H9 (cell line): ENCODE data around the gene GPD1L. TPM values are rescaled to one million over a fixed set of nuclear protein-coding genes. Genes with fewer than 3 reads are reported as not detected.

Experiments
- DNase-seq: peaks from one replicate; pipeline ENCODE4 v3.0.0-alpha.2; 2017
- H2AFZ ChIP-seq: one replicate; pipeline ENCODE4 v1.6.1; 2013; ENCODE audit warnings: mild to moderate bottlenecking, low read length, control low read depth, moderate library complexity
- H2AK5ac ChIP-seq: 2 replicates; pipeline ENCODE4 v1.6.1; 2013; ENCODE audit warnings: low read length, control low read depth, mixed read lengths; ENCODE audit not compliant: insufficient read length
- H2BK120ac ChIP-seq: one replicate; pipeline ENCODE4 v1.6.1; 2013; ENCODE audit warnings: low read depth, mild to moderate bottlenecking, low read length, control low read depth, inconsistent platforms; ENCODE audit not compliant: poor library complexity, severe bottlenecking
- H2BK12ac ChIP-seq: 2 replicates; pipeline ENCODE4 v1.6.1; 2013; ENCODE audit warnings: low read length, control low read depth, mixed read lengths, low read depth; ENCODE audit not compliant: insufficient read length
- H2BK15ac ChIP-seq: 2 replicates; pipeline ENCODE4 v1.6.1; 2013; ENCODE audit warnings: low read depth, low read length, control low read depth
- H2BK20ac ChIP-seq: one replicate; pipeline ENCODE4 v1.6.1; 2013; ENCODE audit warnings: low read depth, mild to moderate bottlenecking, low read length, control low read depth, inconsistent platforms; ENCODE audit not compliant: poor library complexity, severe bottlenecking
- H2BK5ac ChIP-seq: 2 replicates; pipeline ENCODE4 v1.6.1; 2013; ENCODE audit warnings: low read length, control low read depth, mixed read lengths; ENCODE audit not compliant: insufficient read length
- H3K14ac ChIP-seq: 2 replicates; pipeline ENCODE4 v1.6.1; 2013; ENCODE audit warnings: low read length, control low read depth; ENCODE audit not compliant: insufficient read depth
- H3K18ac ChIP-seq: 2 replicates; pipeline ENCODE4 v1.6.1; 2013; ENCODE audit warnings: low read depth, mild to moderate bottlenecking, mixed read lengths, low read length, control low read depth; ENCODE audit not compliant: insufficient read length
- H3K23ac ChIP-seq: 2 replicates; pipeline ENCODE4 v1.6.1; 2013; ENCODE audit warnings: low read length, control low read depth, mixed read lengths, low read depth; ENCODE audit not compliant: insufficient read length
- H3K23me2 ChIP-seq: 2 replicates; pipeline ENCODE4 v1.6.1; 2013; ENCODE audit warnings: low read depth, mild to moderate bottlenecking, mixed read lengths, low read length, control low read depth; ENCODE audit not compliant: insufficient read length, poor library complexity, severe bottlenecking
- H3K27ac ChIP-seq: 2 replicates; pipeline ENCODE4 v1.5.1; 2013; ENCODE audit warnings: low read length, control low read depth, mixed read lengths, low read depth; ENCODE audit not compliant: insufficient read length
- H3K27me3 ChIP-seq: 2 replicates; pipeline ENCODE4 v1.6.1; 2013; ENCODE audit warnings: low read length, control low read depth, inconsistent platforms; ENCODE audit not compliant: insufficient read depth
- H3K4ac ChIP-seq: 2 replicates; pipeline ENCODE4 v1.6.1; 2013; ENCODE audit warnings: low read depth, mild to moderate bottlenecking, control low read depth, inconsistent platforms, low read length, moderate library complexity
- H3K4me1 ChIP-seq: 2 replicates; pipeline ENCODE4 v1.6.1; 2013; ENCODE audit warnings: low read length, control low read depth, inconsistent platforms; ENCODE audit not compliant: insufficient read depth
- H3K4me2 ChIP-seq: 2 replicates; pipeline ENCODE4 v1.6.1; 2013; ENCODE audit warnings: low read length, control low read depth, mixed read lengths; ENCODE audit not compliant: insufficient read length, insufficient read depth
- H3K56ac ChIP-seq: 2 replicates; pipeline ENCODE4 v1.6.1; 2013; ENCODE audit warnings: low read depth, mild to moderate bottlenecking, mixed read lengths, low read length, control low read depth; ENCODE audit not compliant: insufficient read length
- H3K79me1 ChIP-seq: 2 replicates; pipeline ENCODE4 v1.6.1; 2013; ENCODE audit warnings: low read depth, mild to moderate bottlenecking, moderate library complexity, low read length, control low read depth, inconsistent platforms; ENCODE audit not compliant: insufficient read depth, poor library complexity, severe bottlenecking
- H3K79me2 ChIP-seq: 2 replicates; pipeline ENCODE4 v1.6.1; 2013; ENCODE audit warnings: low read length, control low read depth, inconsistent platforms; ENCODE audit not compliant: insufficient read depth
- H3K9ac ChIP-seq: 2 replicates; pipeline ENCODE4 v1.6.1; 2013; ENCODE audit warnings: low read length, control low read depth, mixed read lengths; ENCODE audit not compliant: insufficient read length; ENCODE audit errors: extremely low read depth
- H3K9me3 ChIP-seq: one replicate; pipeline ENCODE4 v1.6.1; 2013; ENCODE audit warnings: low read depth, low read length, inconsistent platforms; ENCODE audit not compliant: control insufficient read depth
- H3T11ph ChIP-seq: one replicate; pipeline ENCODE4 v1.6.1; 2013; ENCODE audit warnings: mild to moderate bottlenecking, low read length, control low read depth, inconsistent platforms
- H4K20me1 ChIP-seq: one replicate; pipeline ENCODE4 v1.6.1; 2013; ENCODE audit not compliant: control insufficient read depth, insufficient read length, insufficient read depth
- H4K5ac ChIP-seq: 2 replicates; pipeline ENCODE4 v1.6.1; 2013; ENCODE audit warnings: low read depth, mild to moderate bottlenecking, mixed read lengths, low read length, control low read depth; ENCODE audit not compliant: insufficient read length
- H4K8ac ChIP-seq: replicated peaks from 2 replicates; pipeline ENCODE4 v1.6.1; 2013; ENCODE audit warnings: low read length, control low read depth, mixed read lengths, low read depth; ENCODE audit not compliant: insufficient read length
- H4K91ac ChIP-seq: 2 replicates; pipeline ENCODE4 v1.6.1; 2013; ENCODE audit warnings: low read depth, mild to moderate bottlenecking, moderate library complexity, mixed read lengths, low read length, control low read depth; ENCODE audit not compliant: insufficient read length
- H3K27ac Mint-ChIP-seq, 3 experiments: 2 replicates in 2 of 3; 3 replicates in 1 of 3; pipeline ENCODE4 v1.8.0; 2020 to 2021; ENCODE audit warnings: mixed read lengths in 3 of 3, mild to moderate bottlenecking in 1 of 3, moderate library complexity in 1 of 3
- H3K27me3 Mint-ChIP-seq: 2 replicates; pipeline ENCODE4 v1.8.0; 2021; ENCODE audit warnings: low read depth, mild to moderate bottlenecking, moderate library complexity, mixed read lengths
- H3K36me3 Mint-ChIP-seq, 3 experiments: 2 replicates in 2 of 3; 3 replicates in 1 of 3; pipeline ENCODE4 v1.8.0; 2020 to 2021; ENCODE audit warnings: low read depth in 3 of 3, mixed read lengths in 3 of 3; ENCODE audit not compliant: insufficient read depth in 1 of 3
- H3K4me1 Mint-ChIP-seq, 2 experiments: 2 replicates each; pipeline ENCODE4 v1.8.0; 2020; ENCODE audit warnings: mixed read lengths in 2 of 2
- H3K4me3 Mint-ChIP-seq, 2 experiments: 2 replicates in 1 of 2; 3 replicates in 1 of 2; pipeline ENCODE4 v1.8.0; 2020 to 2021; ENCODE audit warnings: mild to moderate bottlenecking in 2 of 2, mixed read lengths in 2 of 2, moderate library complexity in 1 of 2
- H3K9me3 Mint-ChIP-seq, 2 experiments: 2 replicates in 1 of 2; 3 replicates in 1 of 2; pipeline ENCODE4 v1.8.0; 2020; ENCODE audit warnings: mild to moderate bottlenecking in 2 of 2, mixed read lengths in 2 of 2, moderate library complexity in 1 of 2
- CTCF ChIP-seq: fragments of 200-600 bp; sonication (generic); conservative IDR thresholded peaks from 3 replicates; pipeline ENCODE4 v1.8.0; 2021; ENCODE audit warnings: antibody characterized with exemption, mild to moderate bottlenecking
- WGBS: extraction: QIAGEN DNeasy Blood & Tissue Kit; methylation state at CpG from one replicate; pipeline ENCODE4 v1.1.7; 2013; ENCODE audit warnings: missing lambda C conversion rate, low lambda C conversion rate, mixed read lengths; ENCODE audit not compliant: insufficient read length; ENCODE audit errors: extremely low coverage; 5-methylcytosine and 5-hydroxymethylcytosine counted together
- total RNA-seq: library from RNA; stranded (reverse); gene quantifications from 2 replicates; pipeline ENCODE4 v1.2.1, GENCODE V29; 2021

Gene GPD1L
- total RNA-seq, 1 experiment from 2014 or later: 3.7 TPM

GRCh38 chr3:32198714-32199113 is 92.3 kb downstream of the GPD1L start:
- no peak overlapping the region for H2BK5ac ChIP-seq
- no peaks in the 10 kb centered on the region for H3K23me2 ChIP-seq
- H4K5ac ChIP-seq: no peak overlapping the region
- no peak overlapping the region for H2BK12ac ChIP-seq
- WGBS: no CpG with 5 or more reads among the region's 3 CpGs
- H2AFZ ChIP-seq: no peak overlapping the region
- no peak overlapping the region for H3T11ph ChIP-seq
- H3K9me3 ChIP-seq: no peaks in the 10 kb centered on the region
- TF ChIP-seq CTCF: no peak
- no peaks in the 10 kb centered on the region for H3K79me2 ChIP-seq
- Mint-ChIP-seq H3K4me3 (no peak overlapping the region), H3K36me3 (no peaks in the 10 kb centered on the region), H3K4me1 (no peaks in the 10 kb centered on the region), H3K9me3 (no peaks in the 10 kb centered on the region), H3K27ac (no peak overlapping the region), H3K27me3 (peaks cover 1% of the 10 kb centered on the region; the same call in 1 of the 2 replicates)
- no peak overlapping the region for H4K91ac ChIP-seq
- no peak overlapping the region for H3K9ac ChIP-seq
- no peak overlapping the region for H3K14ac ChIP-seq
- no peaks in the 10 kb centered on the region for H3K79me1 ChIP-seq
- no peak overlapping the region for H3K4ac ChIP-seq
- no peaks in the 10 kb centered on the region for H4K20me1 ChIP-seq
- no peak overlapping the region for H3K27ac ChIP-seq
- DNase-seq: no peak
- H2BK20ac ChIP-seq: no peak overlapping the region
- H3K4me2 ChIP-seq: no peak overlapping the region
- H3K4me1 ChIP-seq: no peaks in the 10 kb centered on the region
- H4K8ac ChIP-seq: no peak overlapping the region
- no peak overlapping the region for H3K18ac ChIP-seq
- no peak overlapping the region for H2AK5ac ChIP-seq
- H2BK120ac ChIP-seq: no peak overlapping the region
- no peaks in the 10 kb centered on the region for H3K27me3 ChIP-seq
- H3K23ac ChIP-seq: no peak overlapping the region
- no peak overlapping the region for H3K56ac ChIP-seq
- no peak overlapping the region for H2BK15ac ChIP-seq
